Uterus (tissue), 4 donors: ENCODE data around the gene DISP3. TPM values are rescaled to one million over a fixed set of nuclear protein-coding genes. Genes with fewer than 3 reads are reported as not detected.

ENCODE experiments used
- DNase-seq, 2 donors: peaks; one replicate each; pipeline ENCODE4 v3.0.0-alpha.2; 2019 to 2020
- H3K27ac ChIP-seq, 2 donors: fragments of 200-600 bp; sonication (generic); 1 replicate in 1 of 2; 2 replicates in 1 of 2; pipeline ENCODE4 v1.5.1; 2016 to 2018
- H3K27me3 ChIP-seq, 2 donors: fragments of 200-600 bp; sonication (generic); one replicate each; pipeline ENCODE4 v1.5.1; 2018 to 2019; ENCODE audit warnings: control low read depth in 1 of 2
- H3K36me3 ChIP-seq, 2 donors: fragments of 200-600 bp; sonication (generic); one replicate each; pipeline ENCODE4 v1.5.1; 2019; ENCODE audit warnings: control low read depth in 1 of 2
- H3K4me1 ChIP-seq, 2 donors: fragments of 200-600 bp; sonication (generic); one replicate each; pipeline ENCODE4 v1.5.1; 2018 to 2019; ENCODE audit warnings: control low read depth in 1 of 2
- H3K4me3 ChIP-seq, 2 donors: fragments of 200-600 bp; sonication (generic); 1 replicate in 1 of 2; 2 replicates in 1 of 2; pipeline ENCODE4 v1.5.1; 2018 to 2019; ENCODE audit warnings: mild to moderate bottlenecking in 1 of 2
- H3K9me3 ChIP-seq, 2 donors: fragments of 200-600 bp; sonication (generic); one replicate each; pipeline ENCODE4 v1.5.1; 2019; ENCODE audit warnings: control low read depth in 1 of 2
- POLR2A ChIP-seq, 2 donors: fragments of 450-650 bp; IDR thresholded peaks; one replicate each; pipeline ENCODE4 v1.6.1; 2016; ENCODE audit warnings: antibody characterized with exemption in 2 of 2, mild to moderate bottlenecking in 1 of 2, moderate library complexity in 1 of 2
- intact Hi-C: fragments of 100-400 bp; cut with DNase I; formaldehyde crosslinking; loops from one replicate; pipeline ENCODE4 v1.15.1; 2023; ENCODE audit warnings: low total_unique reads
- total RNA-seq, 4 donors: library from RNA; depleted of rRNA in 3 of 4; stranded (reverse); fragments of >200 nt in 3 of 4; gene quantifications; one replicate each; pipeline versions ENCODE4 v1.1.0 to v1.2.4, GENCODE V29; 2014 to 2023
- TF ChIP-seq, protein P1 (sequence below), 4 experiments: fragments of 200-600 bp in 2 of 4; fragments of 450-650 bp in 2 of 4; sonication (generic) in 2 of 4; IDR thresholded peaks; one replicate each; pipeline ENCODE4 v1.5.1; 2016 to 2019; ENCODE audit warnings: antibody characterized with exemption in 4 of 4, mild to moderate bottlenecking in 2 of 4, moderate library complexity in 1 of 4
- donor health status: DM: yes; HTN: yes; CAD: no.

The DISP3 gene
- total RNA-seq, 4 donors from 2014 or later, result 0.09 to 0.90 TPM; not detected in 2

DNA sequence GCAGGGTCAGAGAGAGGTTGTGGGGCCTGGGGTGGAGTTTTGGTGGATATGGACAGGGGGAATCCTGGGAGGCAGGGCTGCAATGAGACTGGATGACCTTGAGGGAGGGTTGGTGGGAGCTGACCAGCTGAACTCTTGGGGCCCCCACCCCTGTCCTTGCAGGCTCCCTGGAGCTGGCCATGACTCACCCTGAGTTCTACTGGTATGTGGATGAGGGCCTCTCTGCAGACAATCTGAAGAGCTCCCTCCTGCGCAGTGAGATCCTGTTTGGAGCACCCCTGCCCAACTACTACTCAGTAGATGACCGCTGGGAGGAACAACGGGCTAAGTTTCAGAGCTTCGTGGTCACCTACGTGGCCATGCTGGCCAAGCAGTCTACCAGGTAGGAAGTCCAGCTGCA, 23.6 kb downstream of the DISP3 start:
- no peak for DNase-seq
- no peak overlapping the region for H3K4me3 ChIP-seq
- no peaks in the 10 kb centered on the region for H3K27me3 ChIP-seq
- H3K9me3 ChIP-seq, result peaks cover 0 to 5% of the 10 kb centered on the region in 2 donors
- no peak overlapping the region for H3K27ac ChIP-seq
- intact Hi-C loops, result no loop called here
- no peak for TF ChIP-seq POLR2A (IDR thresholded peaks at IDR 0.05)
- TF ChIP-seq, protein P1, sequence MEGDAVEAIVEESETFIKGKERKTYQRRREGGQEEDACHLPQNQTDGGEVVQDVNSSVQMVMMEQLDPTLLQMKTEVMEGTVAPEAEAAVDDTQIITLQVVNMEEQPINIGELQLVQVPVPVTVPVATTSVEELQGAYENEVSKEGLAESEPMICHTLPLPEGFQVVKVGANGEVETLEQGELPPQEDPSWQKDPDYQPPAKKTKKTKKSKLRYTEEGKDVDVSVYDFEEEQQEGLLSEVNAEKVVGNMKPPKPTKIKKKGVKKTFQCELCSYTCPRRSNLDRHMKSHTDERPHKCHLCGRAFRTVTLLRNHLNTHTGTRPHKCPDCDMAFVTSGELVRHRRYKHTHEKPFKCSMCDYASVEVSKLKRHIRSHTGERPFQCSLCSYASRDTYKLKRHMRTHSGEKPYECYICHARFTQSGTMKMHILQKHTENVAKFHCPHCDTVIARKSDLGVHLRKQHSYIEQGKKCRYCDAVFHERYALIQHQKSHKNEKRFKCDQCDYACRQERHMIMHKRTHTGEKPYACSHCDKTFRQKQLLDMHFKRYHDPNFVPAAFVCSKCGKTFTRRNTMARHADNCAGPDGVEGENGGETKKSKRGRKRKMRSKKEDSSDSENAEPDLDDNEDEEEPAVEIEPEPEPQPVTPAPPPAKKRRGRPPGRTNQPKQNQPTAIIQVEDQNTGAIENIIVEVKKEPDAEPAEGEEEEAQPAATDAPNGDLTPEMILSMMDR (IDR thresholded peaks at IDR 0.05), result no peak
- no peaks in the 10 kb centered on the region for H3K36me3 ChIP-seq
- no peaks in the 10 kb centered on the region for H3K4me1 ChIP-seq

DNA sequence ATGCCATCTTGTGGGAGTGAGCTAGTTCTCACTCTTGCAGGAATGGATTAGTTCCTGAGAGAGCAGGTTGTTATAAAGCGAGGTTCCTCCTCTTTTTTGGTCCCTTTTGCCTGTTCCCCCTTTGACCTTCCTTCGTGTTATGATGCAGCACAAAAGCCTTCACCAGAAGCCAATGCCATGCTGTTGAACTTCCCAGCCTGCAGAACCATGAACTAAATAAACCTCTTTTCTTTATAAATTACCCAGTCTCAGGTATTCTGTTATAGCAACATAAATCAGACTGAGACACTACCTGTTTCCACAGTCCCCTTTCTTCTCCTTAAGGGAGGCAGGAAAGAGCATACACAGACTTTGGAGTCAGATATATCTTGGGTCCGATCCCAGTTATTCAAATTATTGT, 25.6 kb downstream of the DISP3 start:
- Histone ChIP-seq H3K27ac (no peak overlapping the region), H3K4me3 (no peak overlapping the region), H3K27me3 (no peaks in the 10 kb centered on the region), H3K4me1 (no peaks in the 10 kb centered on the region), H3K9me3 (peaks cover 0 to 5% of the 10 kb centered on the region in 2 donors), H3K36me3 (no peaks in the 10 kb centered on the region)
- DNase-seq, result no peak
- intact Hi-C loops, result no loop called here
- no peak for TF ChIP-seq POLR2A (IDR thresholded peaks at IDR 0.05)
- TF ChIP-seq, protein P1 (IDR thresholded peaks at IDR 0.05), result no peak

DNA sequence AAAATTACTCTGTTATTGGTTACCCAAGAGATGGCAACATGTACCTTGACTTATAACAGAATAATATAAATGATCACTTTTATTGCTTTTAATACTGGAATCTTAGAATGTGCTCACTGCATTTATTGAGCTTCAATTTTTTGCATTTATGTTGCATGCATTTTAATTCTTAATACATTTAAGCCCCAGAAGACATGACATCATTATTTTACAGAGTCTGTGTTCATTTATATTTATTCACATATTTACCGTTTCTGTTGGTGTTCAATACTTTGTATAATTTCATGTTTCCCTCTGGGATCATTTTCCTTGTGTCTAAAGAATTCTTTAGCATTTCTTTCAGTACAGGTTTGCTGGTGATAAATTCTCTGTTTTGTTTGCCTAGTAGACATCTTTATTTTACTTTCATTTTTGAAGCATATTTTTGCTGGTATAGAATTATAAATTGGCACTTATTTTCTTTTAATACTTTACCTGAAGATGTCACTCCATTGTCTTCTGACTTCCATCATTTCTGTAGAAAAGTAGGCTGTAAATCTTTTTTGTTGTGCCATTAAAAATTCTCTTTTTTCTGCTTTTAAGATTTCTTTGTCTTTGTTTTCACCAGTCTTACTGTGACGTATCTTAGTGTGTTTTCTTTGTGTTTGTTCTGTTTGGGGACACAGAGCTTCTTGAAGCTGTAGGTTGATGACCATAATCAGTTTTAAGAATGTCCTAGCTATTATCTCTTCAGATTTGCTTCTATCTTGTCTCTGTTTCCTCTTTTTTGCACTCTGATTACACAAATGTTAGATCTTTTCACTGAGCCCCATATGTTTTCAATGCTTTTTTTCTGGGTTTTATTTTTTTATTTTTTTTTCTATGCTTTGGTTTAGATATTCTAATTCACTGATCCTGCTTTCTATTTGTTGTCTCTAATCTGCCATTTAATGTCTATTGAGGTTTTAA, 26.9 kb downstream of the DISP3 start:
- Histone ChIP-seq H3K9me3 (peaks cover 0 to 5% of the 10 kb centered on the region in 2 donors), H3K4me1 (no peaks in the 10 kb centered on the region), H3K27me3 (no peaks in the 10 kb centered on the region), H3K36me3 (no peaks in the 10 kb centered on the region), H3K4me3 (no peak overlapping the region), H3K27ac (no peak overlapping the region)
- intact Hi-C loops, result no loop called here
- no peak for DNase-seq
- no peak for TF ChIP-seq POLR2A (IDR thresholded peaks at IDR 0.05)
- TF ChIP-seq, protein P1 (IDR thresholded peaks at IDR 0.05), result no peak

DNA sequence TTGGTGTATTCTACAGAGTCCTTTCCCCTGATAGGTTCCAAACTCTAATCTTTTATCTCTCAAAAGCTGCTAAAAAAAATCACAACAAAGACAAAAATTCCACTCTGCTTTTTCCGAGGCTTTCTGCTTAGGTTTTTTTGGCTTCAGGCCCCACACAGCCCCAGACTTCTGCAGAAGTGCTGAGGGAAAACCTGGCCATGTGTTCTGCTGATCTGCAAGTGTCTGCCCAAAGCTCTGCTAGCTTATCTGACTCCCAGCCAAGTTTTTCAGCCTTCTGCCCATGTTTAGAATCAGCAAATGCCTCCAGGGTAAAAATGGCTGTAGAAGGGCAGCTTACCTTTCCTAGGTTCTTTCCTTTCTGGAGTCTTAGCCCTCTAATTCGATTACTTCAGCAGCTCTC, 28.4 kb downstream of the DISP3 start:
- Histone ChIP-seq H3K27ac (no peak overlapping the region), H3K4me1 (no peaks in the 10 kb centered on the region), H3K36me3 (no peaks in the 10 kb centered on the region), H3K27me3 (no peaks in the 10 kb centered on the region), H3K4me3 (no peak overlapping the region), H3K9me3 (peaks cover 0 to 5% of the 10 kb centered on the region in 2 donors)
- intact Hi-C loops, result no loop called here
- no peak for TF ChIP-seq POLR2A (IDR thresholded peaks at IDR 0.05)
- TF ChIP-seq, protein P1 (IDR thresholded peaks at IDR 0.05), result no peak
- no peak for DNase-seq

DNA sequence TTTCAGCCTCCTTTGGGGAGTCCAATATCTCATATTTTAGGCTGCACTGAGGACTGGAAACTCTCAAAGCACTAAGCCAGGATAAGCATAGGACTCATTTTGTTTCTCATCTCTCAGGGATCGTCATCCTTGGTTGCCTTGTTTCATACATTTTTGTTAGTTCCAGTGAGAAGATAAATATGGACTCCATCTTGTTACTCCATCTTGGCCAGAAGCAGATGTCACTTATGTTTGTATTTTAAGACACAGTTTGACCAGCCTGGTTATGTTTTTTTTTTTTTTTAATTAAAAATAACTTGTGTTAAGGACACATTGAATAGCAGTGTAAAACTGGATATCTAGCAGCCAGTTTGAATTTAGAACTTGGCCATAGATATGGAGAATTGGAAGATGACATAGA, 34.7 kb downstream of the DISP3 start:
- H3K4me1 ChIP-seq, result no peaks in the 10 kb centered on the region
- intact Hi-C loops, result no loop called here
- H3K9me3 ChIP-seq, result no peaks in the 10 kb centered on the region
- no peak for TF ChIP-seq POLR2A (IDR thresholded peaks at IDR 0.05)
- TF ChIP-seq, protein P1 (IDR thresholded peaks at IDR 0.05), result no peak
- H3K27ac ChIP-seq, result no peak overlapping the region
- no peaks in the 10 kb centered on the region for H3K27me3 ChIP-seq
- no peaks in the 10 kb centered on the region for H3K36me3 ChIP-seq
- no peak for DNase-seq
- H3K4me3 ChIP-seq, result no peak overlapping the region
